Calu3 (cell line): ENCODE results near the gene CDC16. TPM values are rescaled to one million over a fixed set of nuclear protein-coding genes. Genes with fewer than 3 reads are reported as not detected.

Experiments
- BruUV-seq: library from RNA; stranded (reverse); fragments of 400-500 nt; replicated peaks from 2 replicates; lab custom pipeline; 2021; lab: Mats Ljungman, UMichigan
- CTCF ChIA-PET: fragments of 300-600 bp; sonication (Branson Sonifier 250); formaldehyde crosslinking; loops from one replicate; lab custom pipeline; 2022; ENCODE audit warnings: antibody characterized with exemption; lab: Charles Lee
- DNase-seq: peaks from one replicate; pipeline ENCODE4 v3.0.0; 2022
- H3K27ac Mint-ChIP-seq: one replicate; pipeline ENCODE4 v1.8.0; 2022; ENCODE audit warnings: mixed read lengths; ENCODE audit not compliant: unreplicated experiment
- H3K27me3 Mint-ChIP-seq: one replicate; pipeline ENCODE4 v1.8.0; 2022; ENCODE audit warnings: mixed read lengths; ENCODE audit not compliant: unreplicated experiment
- H3K36me3 Mint-ChIP-seq: one replicate; pipeline ENCODE4 v1.8.0; 2022; ENCODE audit warnings: mild to moderate bottlenecking, moderate library complexity, mixed read lengths; ENCODE audit not compliant: insufficient read depth, unreplicated experiment
- H3K4me1 Mint-ChIP-seq: one replicate; pipeline ENCODE4 v1.8.0; 2022; ENCODE audit warnings: mild to moderate bottlenecking, low read depth, mixed read lengths; ENCODE audit not compliant: unreplicated experiment
- H3K4me3 Mint-ChIP-seq: one replicate; pipeline ENCODE4 v1.8.0; 2022; ENCODE audit warnings: mild to moderate bottlenecking, low read depth, moderate library complexity, mixed read lengths; ENCODE audit not compliant: unreplicated experiment
- H3K9me3 Mint-ChIP-seq: one replicate; pipeline ENCODE4 v1.8.0; 2022; ENCODE audit warnings: low read depth, mixed read lengths; ENCODE audit not compliant: unreplicated experiment
- intact Hi-C: fragments of 100-400 bp; cut with micrococcal nuclease; formaldehyde crosslinking; loops from one replicate; pipeline ENCODE4 v1.10.0; 2022; ENCODE audit not compliant: unreplicated experiment
- total RNA-seq: library from RNA; stranded (reverse); gene quantifications from 2 replicates; pipeline ENCODE4 v1.2.3, GENCODE V29; 2022
- TF ChIP-seq, protein P1 (sequence below): fragments of 200-600 bp; IDR thresholded peaks from one replicate; pipeline ENCODE4 v1.8.0; 2022; ENCODE audit warnings: antibody characterized with exemption; ENCODE audit not compliant: unreplicated experiment

Gene CDC16
- total RNA-seq, 1 experiment from 2014 or later: 15.7 TPM

DNA sequence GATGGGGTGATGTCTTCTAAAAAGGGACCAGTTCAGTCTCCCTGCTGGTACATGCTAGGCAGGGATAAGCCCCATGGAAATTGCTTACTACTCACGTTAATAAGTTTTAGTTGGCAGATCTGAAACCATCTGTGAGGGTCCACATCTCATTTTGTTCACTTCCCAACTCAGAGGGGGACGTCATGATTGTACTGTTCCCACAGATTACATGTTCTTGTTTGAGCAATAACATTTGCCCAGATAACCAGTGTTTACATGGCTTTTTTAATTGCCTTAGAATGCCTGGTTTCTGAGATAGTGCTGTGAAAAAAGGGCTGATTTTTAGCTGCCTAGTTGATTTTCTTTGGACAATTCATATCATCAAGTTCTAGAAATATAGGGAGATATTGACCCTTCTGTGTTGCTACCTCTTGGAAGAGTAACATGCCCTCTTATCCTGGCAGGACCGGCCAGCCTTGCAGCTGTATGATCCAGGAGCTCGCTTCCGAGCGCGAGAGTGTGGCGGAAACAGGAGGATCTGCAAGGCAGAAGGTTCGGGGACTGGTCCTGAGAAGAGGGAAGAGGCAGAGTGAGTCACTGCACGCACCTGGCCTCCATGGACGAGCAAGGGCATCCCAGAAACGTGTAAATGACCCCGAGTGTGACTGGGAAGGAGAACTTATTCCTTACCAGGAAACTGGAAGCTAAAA, 69.8 kb downstream of the CDC16 start:
- BruUV-seq: no TSS peak
- no peak for DNase-seq
- peaks cover 5% of the 10 kb centered on the region for H3K36me3 Mint-ChIP-seq
- intact Hi-C loops: no loop called here
- H3K9me3 Mint-ChIP-seq: no peaks in the 10 kb centered on the region
- H3K4me1 Mint-ChIP-seq: no peaks in the 10 kb centered on the region
- CTCF ChIA-PET: no interaction called here
- H3K4me3 Mint-ChIP-seq: no peak overlapping the region
- no peak overlapping the region for H3K27ac Mint-ChIP-seq
- no peaks in the 10 kb centered on the region for H3K27me3 Mint-ChIP-seq
- TF ChIP-seq, protein P1, sequence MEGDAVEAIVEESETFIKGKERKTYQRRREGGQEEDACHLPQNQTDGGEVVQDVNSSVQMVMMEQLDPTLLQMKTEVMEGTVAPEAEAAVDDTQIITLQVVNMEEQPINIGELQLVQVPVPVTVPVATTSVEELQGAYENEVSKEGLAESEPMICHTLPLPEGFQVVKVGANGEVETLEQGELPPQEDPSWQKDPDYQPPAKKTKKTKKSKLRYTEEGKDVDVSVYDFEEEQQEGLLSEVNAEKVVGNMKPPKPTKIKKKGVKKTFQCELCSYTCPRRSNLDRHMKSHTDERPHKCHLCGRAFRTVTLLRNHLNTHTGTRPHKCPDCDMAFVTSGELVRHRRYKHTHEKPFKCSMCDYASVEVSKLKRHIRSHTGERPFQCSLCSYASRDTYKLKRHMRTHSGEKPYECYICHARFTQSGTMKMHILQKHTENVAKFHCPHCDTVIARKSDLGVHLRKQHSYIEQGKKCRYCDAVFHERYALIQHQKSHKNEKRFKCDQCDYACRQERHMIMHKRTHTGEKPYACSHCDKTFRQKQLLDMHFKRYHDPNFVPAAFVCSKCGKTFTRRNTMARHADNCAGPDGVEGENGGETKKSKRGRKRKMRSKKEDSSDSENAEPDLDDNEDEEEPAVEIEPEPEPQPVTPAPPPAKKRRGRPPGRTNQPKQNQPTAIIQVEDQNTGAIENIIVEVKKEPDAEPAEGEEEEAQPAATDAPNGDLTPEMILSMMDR: no peak

GRCh38 chr13:114309086-114309485, 74.4 kb downstream of the CDC16 start:
- Mint-ChIP-seq H3K27me3 (no peaks in the 10 kb centered on the region), H3K4me3 (no peak overlapping the region), H3K27ac (no peak overlapping the region), H3K9me3 (no peaks in the 10 kb centered on the region), H3K4me1 (no peaks in the 10 kb centered on the region), H3K36me3 (peaks cover 11% of the 10 kb centered on the region)
- BruUV-seq: no TSS peak
- DNase-seq: no peak
- CTCF ChIA-PET: no interaction called here
- TF ChIP-seq, protein P1: no peak
- intact Hi-C loops: no loop called here

DNA sequence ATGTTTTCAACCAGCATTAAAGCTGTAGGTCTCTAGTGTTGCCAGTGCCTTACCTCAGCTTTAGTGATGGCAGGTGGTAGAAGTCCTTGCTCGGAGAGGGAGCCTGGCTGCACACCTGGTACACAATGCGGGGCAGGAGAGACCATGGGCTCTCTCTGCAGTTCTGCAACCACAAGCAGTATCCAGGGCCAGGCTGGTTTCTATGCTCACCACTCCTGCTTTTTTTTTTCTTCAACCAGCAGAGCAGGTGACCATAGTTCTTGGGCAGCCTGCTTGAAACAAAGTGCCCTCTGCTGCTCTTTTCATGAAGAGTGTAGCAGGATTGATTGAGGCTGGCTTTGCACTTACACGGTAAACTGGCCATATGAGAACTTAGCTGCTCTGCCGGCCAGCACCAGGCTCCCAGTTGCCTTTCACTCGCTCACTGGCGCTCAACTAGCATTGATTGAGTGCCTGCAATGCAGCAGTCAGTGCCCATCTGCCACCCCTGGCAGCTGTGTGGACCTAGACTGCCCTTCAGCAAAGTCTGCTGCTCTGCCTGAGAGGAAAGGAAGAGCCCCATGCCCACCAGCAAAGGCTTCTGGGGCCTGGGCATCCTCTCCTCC, 75.2 kb downstream of the CDC16 start:
- H3K27me3 Mint-ChIP-seq: no peaks in the 10 kb centered on the region
- no peak overlapping the region for H3K27ac Mint-ChIP-seq
- CTCF ChIA-PET: no interaction called here
- TF ChIP-seq, protein P1: no peak
- peaks cover 19% of the 10 kb centered on the region for H3K36me3 Mint-ChIP-seq
- H3K4me3 Mint-ChIP-seq: no peak overlapping the region
- no peak for DNase-seq
- H3K4me1 Mint-ChIP-seq: no peaks in the 10 kb centered on the region
- intact Hi-C loops: no loop called here
- no TSS peak for BruUV-seq
- H3K9me3 Mint-ChIP-seq: no peaks in the 10 kb centered on the region

GRCh38 chr13:114310956-114311355, 76.3 kb downstream of the CDC16 start:
- H3K9me3 Mint-ChIP-seq: no peaks in the 10 kb centered on the region
- TF ChIP-seq, protein P1: no peak
- H3K4me1 Mint-ChIP-seq: no peaks in the 10 kb centered on the region
- CTCF ChIA-PET: no interaction called here
- H3K27me3 Mint-ChIP-seq: no peaks in the 10 kb centered on the region
- no peak for DNase-seq
- H3K27ac Mint-ChIP-seq: no peak overlapping the region
- no peak overlapping the region for H3K4me3 Mint-ChIP-seq
- intact Hi-C loops: no loop called here
- H3K36me3 Mint-ChIP-seq: peaks cover 20% of the 10 kb centered on the region
- no TSS peak for BruUV-seq
